GM19467 (cell line): ENCODE measurements around the gene PLEKHA1.

Source experiments
- ATAC-seq: cut with Tn5 transposase; IDR thresholded peaks from one replicate; pipeline ENCODE4 v1.9.1; 2021; ENCODE audit warnings: mild to moderate bottlenecking, moderate library complexity; ENCODE audit not compliant: unreplicated experiment

PLEKHA1 gene

DNA sequence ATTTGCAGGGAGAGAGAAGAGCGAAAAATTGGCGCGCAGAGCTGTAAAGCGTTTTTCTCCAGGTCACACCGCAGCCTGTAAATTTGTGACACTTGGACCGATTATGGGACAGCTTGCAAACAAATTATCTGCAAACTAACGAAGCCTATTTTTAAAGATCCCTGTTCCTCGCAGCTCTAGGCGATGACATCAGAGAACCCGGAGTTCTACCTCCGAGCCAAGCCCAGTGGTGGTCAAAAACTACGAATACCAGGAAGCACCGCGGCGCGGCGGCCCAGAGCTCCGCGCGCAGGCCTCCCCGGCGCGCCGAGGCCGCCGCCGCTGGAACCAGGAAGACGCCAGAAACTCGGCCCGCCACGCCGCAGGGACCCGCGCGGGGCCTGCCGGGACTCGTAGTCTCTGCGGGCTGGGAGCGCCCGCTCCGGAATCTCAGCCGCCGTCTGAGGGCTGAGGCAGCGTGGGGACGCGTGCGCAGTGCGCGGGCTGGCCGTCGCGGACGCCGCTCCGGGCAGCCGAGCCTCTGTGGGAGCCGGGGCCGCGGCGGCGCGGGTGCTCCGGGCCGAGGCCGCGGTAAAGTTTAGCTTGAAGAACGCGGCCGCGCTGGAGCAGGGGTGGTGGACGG lies at the start of gene PLEKHA1:
PLEKHA1 (plus strand) TSS at position 472 of the 622 bp plus-strand sequence. CDS start 18,493 bp downstream, outside the sequence.
- ATAC-seq = peak; percentile 92

DNA sequence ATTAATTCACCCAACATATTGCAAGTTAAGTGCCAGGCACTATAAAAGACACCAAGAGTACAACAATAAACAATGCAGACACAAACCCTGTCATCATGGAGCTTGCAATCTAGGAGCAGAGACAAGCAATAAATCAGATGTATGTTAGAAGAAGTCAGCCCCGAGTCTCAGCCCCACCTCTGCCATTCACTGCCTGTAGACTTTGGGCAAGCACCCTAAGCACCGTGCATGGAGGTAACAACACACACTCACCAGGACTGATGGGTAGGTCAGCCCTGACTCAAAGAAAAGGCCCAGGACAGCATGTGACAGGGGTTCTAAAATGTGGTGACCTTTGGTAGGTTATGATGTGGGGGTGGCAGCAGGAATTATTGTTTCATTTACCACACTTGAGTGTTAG lies 49.3 kb upstream of the PLEKHA1 start:
- no peak for ATAC-seq

DNA sequence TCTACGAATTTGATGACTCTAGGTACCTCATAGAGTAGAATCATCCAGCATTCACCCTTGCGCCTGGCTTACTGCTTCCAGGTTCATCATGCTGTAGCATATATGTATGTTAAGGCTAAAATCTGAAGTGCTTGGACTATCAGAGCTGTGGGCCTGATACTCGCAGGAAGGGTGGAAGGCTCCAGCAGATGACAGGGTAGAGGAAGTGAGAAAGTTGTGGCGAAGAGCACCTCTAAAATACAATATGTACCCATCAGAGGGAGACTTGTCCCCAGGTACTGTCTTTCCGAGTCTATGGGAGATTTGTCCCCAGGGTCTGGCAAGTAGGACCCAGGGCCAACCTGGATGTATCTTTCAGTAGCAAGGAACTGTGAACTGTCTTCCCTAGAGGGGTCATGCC lies 48.1 kb upstream of the PLEKHA1 start:
- ATAC-seq = no peak

DNA sequence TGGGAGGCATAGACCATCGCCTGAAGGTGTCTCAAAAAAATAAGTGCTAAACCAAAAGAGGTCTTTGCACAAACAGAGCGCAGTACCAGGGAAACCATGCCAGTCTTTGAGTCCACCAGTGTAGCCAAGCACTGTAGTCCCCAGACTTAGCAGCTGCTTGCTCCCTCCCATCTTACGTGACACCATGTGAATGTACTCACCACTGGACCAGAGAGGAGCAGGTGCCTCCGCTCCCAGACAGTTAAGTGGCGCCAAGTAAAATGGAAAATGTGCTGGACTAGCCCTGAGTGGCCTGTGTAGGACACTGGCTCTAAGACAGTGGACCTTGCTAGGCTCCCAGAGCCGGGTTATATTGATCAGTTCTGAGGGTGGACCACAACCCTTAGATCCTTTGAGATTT lies 47.7 kb upstream of the PLEKHA1 start:
- no peak for ATAC-seq

DNA sequence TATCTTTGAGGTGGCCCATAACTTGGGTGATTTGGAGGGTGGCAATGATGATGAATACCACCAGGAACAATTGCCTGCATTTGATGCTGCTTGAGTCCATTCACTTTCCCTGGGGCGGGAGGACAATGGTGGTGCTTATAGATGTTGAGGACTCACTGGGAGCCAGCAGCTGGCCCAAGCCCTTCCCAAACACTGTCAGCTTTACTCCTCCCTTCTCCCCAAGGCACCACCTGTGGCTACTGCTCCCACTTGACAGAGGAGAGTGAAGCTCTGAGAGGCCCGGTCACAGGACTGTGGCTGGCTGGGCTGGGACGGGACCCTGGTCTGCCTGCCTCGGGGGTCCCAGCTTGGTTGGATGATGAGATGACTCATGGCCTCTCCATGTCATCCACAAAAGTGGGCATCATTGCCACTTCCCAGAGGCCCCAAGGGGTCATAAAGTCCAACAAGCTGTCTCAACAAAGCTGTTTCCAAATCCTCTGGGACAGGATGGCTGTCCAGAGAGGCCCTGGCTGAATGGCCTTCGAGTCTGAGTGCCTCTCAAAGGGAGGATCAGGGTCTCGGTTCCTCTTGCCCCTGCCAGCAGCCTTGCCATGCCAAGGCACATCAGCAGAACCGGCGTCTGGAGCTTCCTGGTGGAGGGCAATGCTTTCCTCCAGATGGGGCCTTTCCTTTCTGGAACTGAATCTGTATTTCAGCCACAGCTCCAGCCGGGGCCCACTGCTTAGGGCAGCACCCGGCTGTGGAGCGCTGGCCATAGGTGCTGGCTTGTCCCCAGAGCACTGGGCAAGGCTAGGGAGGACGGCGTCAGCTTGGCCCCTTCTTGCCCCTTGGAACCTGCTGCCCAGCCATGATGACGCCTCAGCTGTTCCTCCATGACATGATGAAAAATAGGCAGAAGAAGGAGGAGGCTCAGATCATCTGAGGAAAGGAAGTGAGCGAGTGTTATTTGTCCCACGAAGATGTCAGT lies 47.0 kb upstream of the PLEKHA1 start:
- no peak for ATAC-seq

DNA sequence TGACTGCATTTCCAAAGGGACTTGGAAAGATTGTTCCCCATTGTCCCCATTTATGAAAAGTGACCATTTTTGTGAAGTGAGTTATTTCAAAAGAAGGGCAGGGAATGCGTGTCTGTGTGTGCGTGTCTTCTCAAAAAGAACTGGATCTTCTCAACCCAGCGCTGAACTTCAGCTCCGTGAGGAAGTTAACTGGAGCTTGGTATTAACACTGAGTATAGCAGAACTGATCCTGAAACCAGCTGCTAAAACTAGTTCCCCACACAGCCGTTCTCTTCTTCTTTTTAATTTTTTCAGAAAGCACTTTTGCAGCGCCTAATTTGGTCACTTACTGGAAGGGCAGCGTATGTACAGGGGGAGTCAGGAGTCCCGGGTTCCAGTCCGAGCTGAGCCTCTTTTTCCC lies 45.8 kb upstream of the PLEKHA1 start:
- no peak for ATAC-seq

DNA sequence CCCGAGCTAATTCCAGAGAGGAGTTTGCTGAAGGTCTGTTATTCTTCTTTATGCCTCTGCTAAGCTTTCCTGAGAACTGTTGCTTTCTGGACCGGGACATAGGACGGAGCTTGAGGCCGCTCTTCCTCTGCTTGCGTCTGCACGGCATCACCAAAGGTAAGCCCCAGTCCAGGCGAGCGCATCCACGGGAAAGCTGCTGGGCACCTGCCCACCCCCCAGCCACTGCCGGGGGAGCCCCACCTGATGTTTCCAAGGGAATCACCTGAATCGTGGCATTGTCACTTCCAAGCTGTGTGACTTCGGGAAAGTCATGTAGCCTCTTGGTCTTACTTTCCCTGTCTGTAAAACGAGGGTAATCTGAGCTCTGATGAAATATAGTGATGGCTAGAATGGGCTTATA lies 45.1 kb upstream of the PLEKHA1 start:
- no peak for ATAC-seq

DNA sequence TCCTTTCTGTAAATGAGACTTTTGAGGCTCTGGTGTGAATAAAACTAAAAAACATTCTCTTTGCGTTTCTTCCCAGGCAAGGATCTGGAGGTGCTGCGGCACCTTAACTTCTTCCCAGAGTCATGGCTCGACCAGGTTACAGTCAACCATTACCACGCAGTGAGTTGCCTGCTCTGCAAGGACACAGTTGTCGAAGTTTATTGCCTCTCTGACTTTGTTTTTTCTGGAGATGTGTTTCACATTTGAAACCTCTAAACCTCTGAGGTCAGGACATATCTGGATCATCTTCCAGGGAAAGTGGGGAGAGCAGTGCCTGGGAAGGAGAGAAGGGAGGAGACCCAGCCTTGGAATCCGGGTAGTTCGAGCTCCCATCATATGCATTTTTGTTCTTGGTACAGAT lies 43.4 kb upstream of the PLEKHA1 start:
- ATAC-seq = no peak

DNA sequence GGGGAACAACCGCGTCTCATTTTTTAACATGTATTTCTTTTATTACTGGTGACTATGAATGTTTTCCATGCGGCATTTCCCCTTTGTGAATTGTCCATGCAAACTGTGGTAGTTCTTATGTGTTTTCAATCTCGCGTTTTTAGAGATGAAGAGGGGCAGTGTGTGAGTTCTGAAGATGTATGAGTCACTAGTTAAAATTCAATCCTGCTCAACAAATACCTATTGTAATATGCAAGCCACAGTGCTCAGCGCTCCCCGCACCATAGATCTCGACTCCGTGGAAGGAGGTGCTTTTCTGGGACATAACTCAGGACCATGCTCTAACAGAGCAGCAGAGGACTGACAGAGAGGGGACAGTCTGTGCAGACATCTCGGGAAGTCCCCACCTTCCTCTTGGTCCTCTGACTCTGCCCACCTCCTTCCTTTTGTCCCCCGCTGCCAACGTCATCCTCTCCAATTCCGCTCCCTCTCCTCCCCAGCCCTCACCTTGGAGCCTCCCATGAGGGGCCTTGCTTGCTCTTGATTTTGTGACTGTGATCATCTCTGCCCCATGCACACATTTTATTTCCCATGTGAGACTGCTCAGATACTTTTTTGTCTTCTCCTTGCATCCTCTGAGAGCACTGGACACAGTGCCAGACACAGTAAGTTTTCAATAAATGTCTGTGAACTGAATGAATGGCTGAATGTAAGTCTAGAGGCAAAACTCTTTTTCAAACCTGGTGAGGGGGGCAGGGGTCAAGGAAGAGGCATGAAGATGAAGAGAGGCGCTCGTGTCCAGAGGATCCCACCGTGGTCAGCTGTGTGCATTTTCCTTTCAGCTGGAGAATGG lies 42.7 kb upstream of the PLEKHA1 start:
- ATAC-seq = no peak

- no peak for ATAC-seq
Measured at GRCh38 chr10:122333037-122333436, 41.5 kb upstream of the PLEKHA1 start.

DNA sequence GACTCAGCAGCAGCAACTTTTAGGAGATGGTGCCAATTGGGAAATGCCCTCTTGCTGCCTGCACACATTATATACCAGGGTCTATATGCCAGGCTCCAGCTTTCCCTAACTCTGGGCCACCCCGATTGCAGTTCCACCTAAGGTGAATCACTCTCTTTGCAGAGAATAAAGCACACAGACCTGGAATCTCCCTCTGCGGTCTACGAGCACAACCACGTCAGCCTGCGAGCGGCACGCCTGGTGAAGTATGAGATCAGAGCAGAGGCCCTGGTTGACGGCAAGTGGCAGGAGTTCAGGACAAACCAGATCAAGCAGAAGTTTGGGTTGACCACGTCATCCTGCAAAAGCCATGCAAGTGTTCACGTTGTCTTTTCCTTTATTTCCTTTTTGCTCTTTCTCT lies 38.2 kb upstream of the PLEKHA1 start:
- ATAC-seq = no peak

GRCh38 chr10:122336961-122337360 lies 37.5 kb upstream of the PLEKHA1 start:
- no peak for ATAC-seq

- no peak for ATAC-seq
Measured at GRCh38 chr10:122338609-122339441, 35.7 kb upstream of the PLEKHA1 start.

DNA sequence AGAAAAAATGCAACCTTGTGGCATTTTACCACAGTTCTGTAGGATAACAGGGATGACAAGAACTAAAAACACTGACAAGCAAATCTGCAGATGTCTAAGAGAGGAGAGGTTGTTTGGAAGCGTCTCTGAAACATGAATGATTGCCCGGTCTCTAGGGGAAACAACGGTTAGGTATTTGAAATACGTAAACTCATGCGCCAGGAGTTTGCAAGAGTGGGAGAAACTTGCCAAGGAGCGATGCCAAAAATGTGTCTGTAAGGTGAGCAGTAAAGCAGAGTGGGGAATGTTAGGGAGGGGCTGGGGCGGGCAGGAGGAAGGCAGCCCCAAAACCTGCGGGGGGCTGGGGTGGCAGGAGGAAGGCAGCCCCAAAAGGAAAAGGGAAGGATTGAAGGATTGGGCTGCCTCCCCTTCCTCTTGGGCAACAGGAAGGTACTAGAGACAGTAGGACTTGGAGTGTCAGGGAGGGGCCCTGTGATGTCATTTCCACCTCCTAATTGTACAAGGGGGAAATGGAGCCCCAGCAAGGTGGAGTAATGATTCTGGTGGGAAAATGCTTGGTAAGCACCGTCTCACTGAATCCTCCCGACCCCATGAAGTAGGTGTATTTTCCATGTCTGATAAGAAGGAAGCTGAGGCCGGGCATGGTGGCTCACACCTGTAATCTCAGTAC lies 33.2 kb upstream of the PLEKHA1 start:
- no peak for ATAC-seq

DNA sequence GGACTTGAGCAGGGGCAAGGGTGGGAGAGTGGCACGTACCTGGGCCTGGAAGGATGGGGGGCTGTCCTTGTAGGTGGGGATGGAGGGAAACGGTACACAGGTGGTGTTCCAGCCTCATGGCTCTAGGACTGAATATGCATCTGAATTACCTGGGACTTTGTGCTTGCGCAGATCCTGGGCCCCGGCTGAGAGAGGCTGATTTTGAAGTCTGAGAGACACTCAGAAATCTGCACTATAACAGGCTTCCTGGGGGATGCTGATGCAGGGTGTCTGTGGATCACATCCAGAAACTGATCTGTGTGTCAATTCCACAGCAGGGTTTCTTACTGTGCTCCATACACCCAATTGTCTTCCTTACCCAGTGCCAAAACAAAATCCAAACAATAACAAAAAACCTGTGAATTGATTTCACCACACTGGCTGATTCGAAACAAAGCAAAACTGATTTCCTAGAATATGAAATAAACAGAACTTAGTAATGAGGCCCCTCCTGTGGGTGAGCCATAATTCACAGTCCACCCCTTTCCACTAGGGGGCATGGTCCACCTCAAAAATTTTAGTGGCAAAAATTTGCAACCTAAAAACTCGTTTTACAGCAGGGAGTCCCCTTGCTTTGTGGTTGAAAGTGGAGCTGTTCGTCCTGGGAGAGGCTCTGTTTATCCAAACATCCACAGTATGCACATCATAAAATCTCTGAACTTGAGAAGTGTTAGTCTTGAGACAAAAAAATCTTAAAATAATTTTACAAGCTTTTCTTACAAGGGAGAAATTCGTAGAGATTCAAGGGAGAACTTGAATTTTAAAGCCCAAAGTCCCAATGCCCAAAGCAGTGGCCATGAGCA lies 32.0 kb upstream of the PLEKHA1 start:
- ATAC-seq = no peak

- no peak for ATAC-seq
Measured at GRCh38 chr10:122343135-122343800, 31.2 kb upstream of the PLEKHA1 start.

GRCh38 chr10:122343936-122344335 lies 30.6 kb upstream of the PLEKHA1 start:
- no peak for ATAC-seq

DNA sequence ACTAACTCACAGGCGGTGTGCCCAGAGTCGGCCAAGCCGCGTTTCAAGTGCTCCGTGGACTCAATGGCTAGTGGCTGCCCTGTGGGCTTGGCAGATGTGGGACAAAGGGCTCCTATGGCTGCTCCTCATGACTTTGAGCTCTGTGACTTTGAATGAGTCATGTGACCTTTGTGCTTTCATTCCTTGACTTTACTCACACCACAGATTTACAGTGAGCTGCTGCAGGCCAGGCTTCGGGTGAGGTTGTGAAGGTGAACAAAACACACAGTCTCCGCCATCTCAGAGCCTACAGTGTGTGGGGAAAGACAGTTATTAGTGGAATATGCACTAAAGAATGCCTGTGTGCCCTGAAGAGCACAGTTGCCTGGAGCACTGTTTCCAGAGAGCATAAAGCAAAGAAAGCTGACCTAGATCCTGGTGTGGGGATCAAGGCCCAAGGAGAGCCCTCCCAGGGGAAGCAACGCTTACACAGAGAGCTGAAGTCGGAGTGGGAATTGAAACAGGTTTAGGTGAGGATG lies 29.7 kb upstream of the PLEKHA1 start:
- no peak for ATAC-seq
